Ecto neural progenitor cell (in vitro differentiated cells): ENCODE data around the gene EPAS1.
"Not testable (repeated sequence)": the region's sequence is repeated elsewhere in the genome, so short reads cannot be mapped to it uniquely, and the experiment has no call there.

ENCODE experiments used
- DNase-seq: peaks from one replicate; pipeline ENCODE4 v3.0.0-alpha.2; 2018; ENCODE audit warnings: low spot score

Gene EPAS1

GRCh38 chr2:46383113-46383395 is 85.8 kb downstream of the EPAS1 start:
- no peak for DNase-seq

GRCh38 chr2:46383784-46384456 is 86.7 kb downstream of the EPAS1 start:
- peak; percentile 31 for DNase-seq

GRCh38 chr2:46384457-46384815 is 87.2 kb downstream of the EPAS1 start:
- peak; percentile 16 for DNase-seq

GRCh38 chr2:46385786-46386577 is 88.8 kb downstream of the EPAS1 start:
- peak; percentile 36 for DNase-seq

- DNase-seq, result no peak
These were observed 89.6 kb downstream of the EPAS1 start for GRCh38 chr2:46386763-46387162.

GRCh38 chr2:46387292-46387691 is 90.1 kb downstream of the EPAS1 start:
- no peak for DNase-seq

GRCh38 chr2:46387886-46388515 is 90.8 kb downstream of the EPAS1 start:
- no peak for DNase-seq

- no peak for DNase-seq
These were observed 91.7 kb downstream of the EPAS1 start for GRCh38 chr2:46388881-46389280.

- peak; percentile 33 for DNase-seq
These were observed 92.3 kb downstream of the EPAS1 start for GRCh38 chr2:46389417-46389916.

GRCh38 chr2:46390036-46390435 is 92.8 kb downstream of the EPAS1 start:
- DNase-seq, result no peak

- no peak for DNase-seq
These were observed 93.7 kb downstream of the EPAS1 start for GRCh38 chr2:46390901-46391395.

- DNase-seq, result no peak
These were observed 95.5 kb downstream of the EPAS1 start for GRCh38 chr2:46392561-46393346.

GRCh38 chr2:46393347-46393820 is 96.2 kb downstream of the EPAS1 start:
- DNase-seq, result no peak

GRCh38 chr2:46393865-46394264 is 96.7 kb downstream of the EPAS1 start:
- DNase-seq, result no peak

- no peak for DNase-seq
These were observed 97.7 kb downstream of the EPAS1 start for GRCh38 chr2:46394649-46395510.

GRCh38 chr2:46395730-46396129 is 98.5 kb downstream of the EPAS1 start:
- DNase-seq, result not testable (repeated sequence)

- DNase-seq, result no peak
These were observed 102.8 kb downstream of the EPAS1 start for GRCh38 chr2:46400016-46400415.

- DNase-seq, result no peak
These were observed 105.7 kb downstream of the EPAS1 start for GRCh38 chr2:46402874-46403273.

- no peak for DNase-seq
These were observed 107.1 kb downstream of the EPAS1 start for GRCh38 chr2:46404181-46404759.

- no peak for DNase-seq
These were observed 110.7 kb downstream of the EPAS1 start for GRCh38 chr2:46407852-46408455.
